Smooth muscle cell of the brain vasculature (primary cell): Measurements from ENCODE around the gene CHN1.

ENCODE experiments used
- DNase-seq: peaks from one replicate; pipeline ENCODE4 v3.0.0-alpha.2; 2012; ENCODE audit warnings: low read depth, low spot score

The CHN1 gene

DNA sequence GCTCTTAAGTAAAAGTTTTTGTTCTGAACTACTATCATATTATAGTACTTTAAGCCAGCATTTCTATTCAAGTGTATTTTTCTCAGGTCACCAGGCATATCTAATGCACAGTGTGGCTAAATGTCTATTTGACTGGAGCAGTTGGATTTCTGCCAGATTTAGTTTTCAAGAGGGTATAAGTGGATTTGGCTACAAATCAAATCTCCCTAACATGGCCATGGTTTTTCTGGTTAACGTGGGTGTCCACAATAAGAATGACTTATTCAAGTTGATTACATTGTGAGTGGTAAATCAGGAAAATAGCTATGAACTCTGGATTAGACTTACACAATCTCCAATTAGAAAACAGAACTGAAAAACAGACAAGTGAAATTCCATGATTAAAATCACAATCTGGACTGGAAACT lies 5.7 kb upstream of the CHN1 start:
- no peak for DNase-seq

DNA sequence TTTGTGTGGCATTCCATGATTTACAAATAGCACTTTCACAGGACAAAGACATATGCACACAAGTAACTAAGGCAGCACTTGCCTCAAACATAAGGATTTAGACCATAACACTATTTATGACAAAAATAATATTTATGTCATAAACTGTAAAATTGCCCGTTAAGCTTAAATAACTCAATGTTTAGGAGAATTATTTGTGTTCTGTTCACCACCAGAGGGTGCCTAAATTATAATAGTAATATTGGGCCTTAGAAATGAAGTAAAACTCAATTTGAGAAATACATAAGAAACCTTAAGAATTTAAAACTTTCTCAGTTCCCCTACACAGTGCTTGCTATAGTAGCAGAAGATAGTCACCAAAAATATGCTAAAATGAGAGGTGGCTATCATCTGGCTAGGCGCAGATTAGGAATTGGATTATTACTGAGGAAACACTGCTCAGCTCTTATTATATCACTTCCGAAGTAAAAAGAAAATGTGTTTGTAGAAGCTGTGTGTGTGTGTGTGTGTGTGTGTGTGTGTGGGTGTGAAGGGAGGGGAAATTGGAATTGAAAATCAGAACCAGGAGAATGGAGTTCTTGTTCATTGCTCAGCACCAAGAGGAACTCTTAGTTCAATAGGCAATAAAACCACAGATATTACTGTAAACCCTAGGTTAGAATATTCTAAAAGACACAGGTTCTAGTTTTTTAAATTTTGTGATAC lies 4.9 kb upstream of the CHN1 start:
- no peak for DNase-seq

DNA sequence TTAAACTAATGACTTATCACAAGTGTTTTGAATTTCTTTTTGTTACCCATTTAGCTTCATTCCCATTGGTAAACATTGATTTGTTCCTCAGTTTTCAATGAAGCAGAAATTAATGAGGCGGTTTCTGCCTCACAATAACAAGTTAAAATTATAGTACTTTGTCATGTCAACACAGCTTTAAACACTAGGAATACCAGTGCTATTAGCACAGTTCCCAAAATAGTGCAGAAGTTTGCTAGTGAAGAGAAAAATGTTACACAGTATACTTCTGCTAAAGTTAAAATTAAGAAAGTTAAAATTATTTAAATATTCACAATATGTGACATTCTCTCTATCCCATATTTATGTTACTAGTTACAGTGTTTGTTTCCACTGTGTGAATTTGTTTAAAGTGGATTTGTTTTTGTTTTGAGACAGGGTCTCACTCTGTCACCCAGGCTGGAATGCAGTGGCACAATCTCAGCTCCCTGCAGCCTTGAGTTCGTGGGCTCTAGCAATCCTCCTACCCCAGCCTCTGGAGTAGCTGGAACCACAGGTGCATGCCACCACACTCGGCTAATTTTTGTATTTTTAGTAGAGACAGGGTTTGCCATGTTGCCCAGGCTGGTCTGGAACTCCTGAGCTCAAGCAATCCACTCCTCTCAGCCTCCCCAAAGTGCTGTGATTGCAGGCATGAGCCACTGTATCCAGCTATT lies 3.8 kb upstream of the CHN1 start:
- DNase-seq: no peak

DNA sequence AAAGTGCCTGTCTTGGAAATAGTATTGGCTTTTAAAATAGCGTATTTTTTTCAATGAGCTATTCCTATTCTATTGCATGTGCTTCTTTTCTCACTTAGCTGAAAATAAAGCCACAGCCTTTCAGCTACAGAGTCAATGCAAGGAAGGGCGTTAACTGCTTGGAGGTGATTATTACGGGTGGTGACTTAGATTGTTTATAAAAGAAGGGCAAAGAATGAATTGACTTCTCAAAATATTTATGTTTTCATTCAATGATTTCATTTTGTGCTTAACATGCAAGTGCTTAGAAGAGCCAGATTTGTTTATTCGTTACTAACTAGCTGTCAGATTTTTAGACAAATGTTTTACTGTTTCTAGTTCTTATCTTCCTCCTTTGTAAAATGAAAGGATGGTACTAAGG lies 2.8 kb upstream of the CHN1 start:
- DNase-seq: no peak

DNA sequence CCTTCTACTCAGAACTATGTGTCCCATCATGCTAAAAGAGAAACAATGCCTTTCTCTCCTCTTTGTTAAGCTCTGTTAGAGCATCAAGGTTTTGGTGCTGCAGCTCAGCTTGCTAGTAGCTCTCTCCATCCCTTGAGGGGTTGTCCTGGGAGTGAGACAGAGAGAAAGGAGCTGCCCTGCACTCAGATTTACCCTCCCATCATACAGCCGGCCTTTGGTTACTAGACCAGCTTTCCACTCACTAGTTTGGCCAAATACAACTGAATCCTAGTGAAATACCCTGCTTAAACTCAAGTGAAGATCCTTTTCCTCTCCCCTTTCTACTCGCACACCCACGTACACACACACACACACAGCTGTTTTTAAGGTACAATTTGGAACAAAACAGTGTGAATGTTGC lies 2.3 kb upstream of the CHN1 start:
- no peak for DNase-seq

DNA sequence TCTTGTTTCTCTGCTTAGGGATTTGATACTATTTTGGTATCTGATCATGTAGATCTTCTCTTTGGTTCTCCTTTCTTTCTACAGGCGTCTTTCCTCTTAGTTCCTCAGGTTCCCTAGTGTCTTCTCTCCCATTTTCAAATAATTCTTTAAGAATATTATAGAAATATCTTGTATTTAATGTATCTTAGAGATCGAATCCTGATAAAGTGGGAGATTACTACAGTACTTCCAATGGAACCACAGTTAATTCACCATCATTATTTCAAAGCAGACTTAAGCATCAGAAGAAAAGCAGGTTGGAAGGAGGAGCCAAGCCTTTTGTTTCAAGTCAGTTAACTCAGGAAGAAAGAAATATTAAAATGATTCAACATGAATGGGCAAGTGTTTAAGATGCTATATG lies 1.1 kb upstream of the CHN1 start:
- no peak for DNase-seq

DNA sequence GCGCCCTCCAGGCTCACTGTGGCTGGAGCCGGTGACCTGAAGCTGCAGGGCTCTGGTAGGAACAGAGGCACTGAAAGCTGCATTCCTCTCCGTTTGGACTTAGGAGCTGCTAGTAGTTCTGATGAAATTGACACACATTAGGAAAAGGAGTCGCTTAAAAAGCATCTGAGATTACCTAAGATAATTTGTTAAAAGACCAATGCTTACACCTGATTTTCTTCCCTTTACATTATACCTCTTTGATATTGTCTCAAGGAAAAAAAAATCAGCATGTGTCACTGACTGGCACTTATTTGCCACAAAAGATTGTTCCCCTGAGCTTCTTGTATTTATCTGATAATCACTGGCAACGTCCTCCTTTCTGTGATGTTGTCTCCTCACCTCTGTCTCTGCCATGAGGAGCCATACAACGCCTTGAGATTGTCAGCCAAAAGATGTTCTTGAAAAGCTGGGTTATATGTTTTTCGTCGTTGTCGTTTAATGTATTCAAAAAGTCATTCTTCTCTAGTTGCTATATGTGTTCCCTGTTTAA lies 618 bp upstream of the CHN1 start:
- DNase-seq: no peak

DNA sequence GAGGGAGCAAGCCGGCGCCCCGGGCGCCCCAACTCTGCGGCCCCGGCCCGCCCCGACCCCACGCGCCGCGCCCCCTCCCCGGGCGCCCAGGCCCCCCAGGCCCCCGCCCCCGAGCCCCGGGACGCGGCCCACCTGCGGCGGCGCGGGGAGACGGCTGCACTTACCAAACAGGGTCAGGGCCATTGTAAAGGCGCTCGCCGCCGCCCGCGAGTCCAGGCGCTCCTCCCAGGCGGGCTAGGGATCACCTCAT lies 526 bp downstream of the CHN1 start:
- DNase-seq: no peak

DNA sequence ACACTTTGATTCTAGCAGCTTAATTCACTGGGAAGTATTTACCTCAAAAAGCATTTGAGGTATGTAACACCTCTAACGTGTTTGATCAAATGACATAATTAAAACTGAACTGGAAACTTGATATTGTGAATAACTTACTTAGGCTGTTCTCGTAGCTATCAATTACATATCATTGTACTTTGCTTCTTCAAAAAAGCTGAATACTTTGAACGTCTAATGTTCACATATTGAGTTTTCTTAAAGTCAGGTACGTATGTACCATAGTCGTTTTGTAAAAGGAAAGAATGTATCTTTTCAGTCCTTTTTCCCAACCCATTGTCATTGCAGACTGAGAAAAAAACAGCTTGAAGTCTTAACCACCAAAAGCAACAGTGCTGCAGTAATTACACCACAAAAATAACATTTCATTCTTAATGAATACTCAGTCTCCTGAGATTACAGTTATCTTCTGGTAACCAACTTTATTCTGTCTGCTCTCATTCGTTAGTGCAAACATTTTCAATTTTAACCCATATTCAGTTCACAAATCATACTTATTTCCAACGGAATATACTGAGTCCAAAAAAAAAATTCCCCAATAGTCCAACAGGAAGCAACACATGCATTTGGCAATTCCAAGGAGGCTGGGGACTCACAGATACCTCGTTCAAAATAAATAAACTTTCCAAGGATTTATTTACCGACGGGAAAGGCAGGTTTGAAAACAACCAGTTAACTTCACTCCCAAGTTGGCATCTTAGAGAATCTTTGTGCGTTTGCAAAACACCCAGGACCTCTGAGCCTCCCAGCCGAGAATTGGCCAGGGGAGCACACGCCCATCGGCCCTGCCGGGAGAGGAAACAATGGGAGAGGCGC lies 1.1 kb downstream of the CHN1 start:
- no peak for DNase-seq

DNA sequence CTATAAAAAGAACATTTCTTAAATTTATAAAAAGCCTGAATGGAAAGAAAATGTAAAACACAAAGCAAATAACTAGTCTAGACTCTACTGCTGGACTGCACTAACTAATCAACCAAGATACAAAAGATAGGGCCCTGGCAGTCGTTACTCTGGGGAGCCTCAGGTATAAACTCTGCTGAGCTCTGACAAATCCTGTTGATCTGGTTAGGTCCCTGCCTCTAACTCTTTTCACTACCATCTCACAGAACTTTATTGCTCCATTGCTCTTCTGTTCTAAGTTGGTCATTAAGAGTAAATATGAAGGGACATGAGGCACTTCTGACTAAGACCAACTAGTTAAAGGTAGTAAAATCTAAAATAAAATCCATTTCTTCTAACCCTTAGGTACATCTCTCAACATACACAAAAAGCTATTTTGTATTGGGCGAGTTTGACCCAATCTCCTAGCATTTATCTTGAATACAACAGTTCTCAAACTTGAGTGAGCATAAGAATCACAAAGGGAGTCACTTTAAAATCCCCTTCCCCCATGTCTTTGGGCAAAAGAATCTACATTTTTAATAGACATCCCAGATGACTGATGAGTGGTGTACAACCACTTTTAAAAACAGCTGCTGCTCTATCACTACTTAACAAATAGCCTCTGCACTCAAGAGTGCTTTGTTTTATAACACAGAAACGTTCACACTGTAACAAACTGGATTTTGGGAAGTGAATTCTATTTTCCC lies 2.5 kb downstream of the CHN1 start:
- DNase-seq: no peak

DNA sequence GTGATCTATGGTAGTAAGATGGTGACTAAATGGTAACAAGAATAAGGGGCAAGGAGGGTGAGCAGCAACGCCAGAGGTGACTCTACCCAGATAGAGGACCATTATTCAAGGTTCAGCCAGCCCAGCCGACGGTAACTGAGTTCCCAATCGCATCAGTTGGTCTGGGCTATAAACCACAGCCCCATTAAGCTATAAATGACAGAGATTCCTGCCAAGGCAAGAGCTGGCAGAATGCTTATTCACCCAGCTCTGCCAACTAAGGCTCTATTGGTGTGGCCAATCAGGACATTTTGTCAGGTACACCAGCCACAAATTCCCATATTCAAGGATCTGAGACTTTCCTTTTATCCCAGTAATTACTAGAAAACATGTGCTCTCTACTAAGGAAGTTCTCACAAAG lies 3.6 kb downstream of the CHN1 start:
- DNase-seq: no peak

DNA sequence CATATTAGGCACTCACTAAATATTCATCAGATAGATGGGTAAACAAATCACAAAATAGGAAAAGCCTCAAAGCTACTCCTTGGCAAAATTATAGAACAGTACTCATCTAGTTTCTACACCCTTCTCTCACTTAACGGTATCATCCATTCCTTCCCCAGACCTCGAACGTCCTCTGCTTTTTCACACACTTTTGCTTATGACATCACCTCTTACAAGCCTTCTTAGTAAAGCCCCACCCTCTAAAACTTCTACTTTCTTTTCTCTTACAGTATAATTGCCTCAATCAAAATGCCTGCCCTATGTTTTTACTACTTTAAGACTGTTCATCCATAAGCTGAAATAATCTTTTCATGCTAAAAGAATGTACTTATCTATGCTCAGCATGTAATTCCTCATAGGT lies 8.1 kb downstream of the CHN1 start:
- no peak for DNase-seq

DNA sequence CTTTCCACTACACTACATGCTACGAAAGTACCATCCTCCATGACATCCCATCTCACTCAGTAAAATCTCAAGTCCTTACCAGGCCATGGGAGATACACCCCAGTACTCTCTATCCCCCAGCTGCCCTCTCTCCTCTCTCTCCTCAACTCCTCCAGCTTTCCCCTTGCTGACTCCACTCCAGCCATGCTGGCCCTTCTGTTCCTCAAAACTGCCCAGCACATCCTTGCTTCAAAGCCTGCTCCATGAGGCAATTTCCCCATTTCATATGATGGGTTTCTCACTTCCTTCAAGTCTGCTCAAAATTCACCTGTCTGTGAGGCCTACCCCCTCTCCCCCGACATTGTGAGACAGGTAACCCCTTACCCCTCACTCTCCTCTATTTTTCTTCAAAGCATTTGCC lies 8.6 kb downstream of the CHN1 start:
- no peak for DNase-seq

DNA sequence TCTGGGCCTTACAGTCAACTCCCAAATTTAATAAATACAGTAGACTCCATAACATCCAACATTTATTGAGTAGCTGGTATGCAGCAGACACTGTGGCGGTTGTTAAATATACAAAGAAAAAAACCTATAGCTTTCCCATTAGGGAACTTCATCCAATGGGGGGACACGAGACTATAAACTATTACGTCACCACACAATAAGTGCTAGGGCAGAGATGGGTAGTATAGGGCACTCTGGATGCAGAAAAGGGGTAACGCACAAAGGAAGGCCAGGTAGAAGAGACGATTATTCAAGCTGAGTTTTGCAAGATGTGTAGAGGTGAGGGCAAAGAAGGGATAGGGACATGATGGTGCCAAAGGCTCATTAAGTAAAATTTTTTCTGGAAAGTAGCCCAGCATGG lies 10.8 kb downstream of the CHN1 start:
- no peak for DNase-seq

DNA sequence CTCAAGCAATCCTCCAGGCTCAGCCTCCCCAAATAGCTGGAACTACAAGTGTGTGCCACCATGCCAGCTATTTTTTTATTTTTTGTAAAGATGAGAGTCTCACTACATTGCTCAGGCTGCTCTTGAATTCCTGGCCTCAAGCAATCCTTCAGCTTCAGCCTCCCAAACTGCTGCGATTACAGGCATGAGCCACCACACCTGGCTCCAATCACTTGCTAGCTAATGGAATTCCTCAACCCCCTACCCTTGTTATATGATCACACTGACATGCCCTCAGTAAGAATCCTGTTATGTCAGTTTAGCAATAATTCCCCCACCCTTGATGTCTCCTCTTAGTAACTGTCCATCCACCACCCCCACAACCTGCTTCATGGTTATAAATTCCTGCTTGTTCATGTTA lies 12.3 kb downstream of the CHN1 start:
- no peak for DNase-seq

DNA sequence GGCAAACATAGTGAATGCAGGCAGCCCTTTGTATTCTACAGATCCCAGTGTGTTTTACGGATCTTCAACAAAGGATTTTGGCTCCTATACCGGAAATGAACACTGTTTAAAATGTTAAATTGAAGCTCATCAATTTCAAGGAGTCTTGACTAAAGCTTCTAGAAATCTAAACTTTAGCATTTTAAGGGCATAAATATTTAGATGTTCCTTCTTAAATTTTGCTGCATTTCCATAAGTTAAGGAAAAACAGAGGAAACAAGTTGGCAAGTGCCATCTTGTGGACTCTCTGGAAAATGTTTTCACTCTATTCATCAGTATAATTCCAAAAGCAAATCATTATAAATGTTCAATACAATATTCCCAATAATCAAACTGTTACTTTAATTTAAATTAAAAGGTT lies 19.6 kb downstream of the CHN1 start:
- no peak for DNase-seq

DNA sequence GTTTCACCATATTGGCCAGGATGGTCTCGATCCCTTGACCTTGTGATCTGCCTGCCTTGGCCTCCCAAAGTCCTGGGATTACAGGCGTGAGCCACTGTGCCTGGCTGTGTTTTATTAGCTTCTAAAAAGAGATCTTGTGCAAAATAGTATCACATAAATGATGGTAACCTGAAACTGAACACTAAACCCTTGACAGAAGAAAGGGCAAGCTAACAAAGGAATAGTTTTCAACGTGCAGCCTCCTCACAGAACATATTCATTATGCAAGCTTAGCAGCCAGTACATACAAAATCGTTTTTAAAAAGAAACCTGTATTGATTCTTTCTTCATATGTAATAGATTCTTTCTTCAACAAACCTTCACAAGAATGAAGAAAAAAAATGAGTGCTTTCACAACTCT lies 20.6 kb downstream of the CHN1 start:
- no peak for DNase-seq

DNA sequence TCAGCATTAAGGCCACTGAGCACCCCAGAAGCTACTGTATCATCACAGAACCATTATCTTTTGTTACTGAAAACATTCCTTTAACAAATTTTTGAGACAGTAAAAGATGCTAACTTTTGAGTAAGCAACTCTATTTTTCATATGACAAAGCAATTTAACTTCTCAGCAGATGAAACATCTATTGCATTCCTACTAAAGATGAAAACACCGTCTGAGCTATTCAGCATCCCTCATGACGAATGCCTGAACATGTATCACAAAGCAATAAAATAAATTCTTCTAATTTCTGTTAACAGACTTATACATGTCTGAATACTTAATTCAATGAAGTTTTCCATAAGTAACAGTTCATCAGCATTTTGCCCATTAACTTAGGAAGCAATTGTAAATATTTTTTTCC lies 23.9 kb downstream of the CHN1 start:
- DNase-seq: no peak

DNA sequence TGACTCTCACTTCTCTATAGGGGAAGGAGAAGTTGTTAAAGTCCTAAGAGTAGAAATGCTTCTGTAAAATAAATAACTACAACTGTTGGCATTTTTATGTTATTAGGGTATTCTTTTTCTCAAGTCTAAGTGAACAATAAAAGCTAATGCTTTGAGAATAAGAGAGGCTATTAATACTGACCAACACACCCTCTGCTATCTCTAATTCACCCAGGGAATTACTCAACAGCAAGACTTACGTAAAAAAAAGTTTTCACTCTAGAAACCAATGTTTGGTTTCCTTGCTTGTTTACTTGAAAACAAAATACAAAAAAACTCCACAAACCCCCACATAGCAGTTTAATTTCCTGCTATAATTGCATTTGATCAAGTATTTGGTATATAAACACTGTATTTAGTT lies 25.2 kb downstream of the CHN1 start:
- no peak for DNase-seq

DNA sequence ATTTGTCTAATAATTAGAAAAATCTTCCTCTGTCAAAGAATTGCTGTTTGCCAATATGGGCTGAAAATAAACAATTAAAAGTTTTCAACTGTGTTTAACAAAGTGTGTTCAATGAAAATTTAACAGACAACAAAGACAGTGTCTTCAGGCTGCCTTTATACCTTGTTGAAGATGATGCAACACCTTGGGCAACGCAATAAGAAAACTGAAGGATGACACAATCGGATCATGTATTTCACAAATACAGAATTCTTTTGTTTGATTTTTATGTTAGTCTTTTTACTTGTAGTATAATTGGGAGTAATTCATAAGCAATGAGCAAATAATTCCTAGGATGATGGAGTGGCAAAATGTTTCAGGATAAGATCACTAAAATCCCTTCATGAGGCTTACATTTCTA lies 27.8 kb downstream of the CHN1 start:
- DNase-seq: no peak

DNA sequence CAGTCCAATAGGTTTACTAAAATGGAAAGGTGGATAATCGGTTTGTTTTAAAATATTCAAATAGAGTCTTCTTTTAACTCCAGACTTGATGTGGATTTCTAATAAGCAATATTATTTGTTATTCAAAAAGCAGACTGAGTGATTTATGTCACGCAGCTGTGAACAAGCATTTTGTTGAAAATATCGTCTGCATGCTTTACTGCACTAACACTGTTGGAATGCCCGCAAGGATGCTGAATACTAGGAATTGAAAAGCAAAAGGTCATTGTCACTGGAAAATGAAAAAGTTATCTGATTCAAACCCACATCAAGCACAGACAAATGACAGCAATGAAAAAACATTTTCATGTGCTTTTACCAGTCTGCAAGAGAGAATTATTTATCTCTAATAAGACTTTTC lies 31.1 kb downstream of the CHN1 start:
- DNase-seq: no peak

DNA sequence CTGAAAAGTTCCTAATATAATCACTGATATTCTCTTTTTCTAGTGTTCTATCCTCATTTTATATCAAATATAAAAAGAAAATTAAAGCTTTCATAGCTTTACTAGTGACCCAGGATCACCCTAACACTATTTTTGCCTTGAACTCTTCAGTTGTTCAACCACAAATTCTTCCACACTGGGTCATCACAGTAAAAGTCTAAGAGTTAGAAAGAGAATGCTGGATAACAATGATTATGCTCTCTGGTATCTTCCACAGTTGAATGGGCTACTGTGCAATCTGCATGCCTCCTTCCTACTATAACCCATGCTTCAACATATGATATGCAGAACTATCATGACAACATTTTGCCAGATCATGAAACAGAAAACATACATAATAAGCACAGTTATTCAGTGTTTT lies 32.3 kb downstream of the CHN1 start:
- DNase-seq: no peak
